ENCODE measurements around the gene CLEC2A.

- TF ChIP-seq RCOR1 (IDR thresholded peaks at IDR 0.05; ENCODE audit: borderline replicate concordance in 1 of 2, low read depth in 2 of 2, low read length in 2 of 2) = no peak
- TF ChIP-seq KAT8 (IDR thresholded peaks at IDR 0.05; ENCODE audit: low read depth) = no peak
- TF ChIP-seq MNT (conservative IDR thresholded peaks at IDR 0.05) = no peak
- TF ChIP-seq ZNF121 (CRISPR knock-in tag; conservative IDR thresholded peaks at IDR 0.05) = no peak
- no peak for TF ChIP-seq ZBTB7A (IDR thresholded peaks at IDR 0.05; ENCODE audit: borderline replicate concordance, control insufficient read depth, low read depth, low read length)
- no peak for TF ChIP-seq FOXJ3 (CRISPR knock-in tag; IDR thresholded peaks at IDR 0.05)
- TF ChIP-seq POU5F1 (IDR thresholded peaks at IDR 0.05; ENCODE audit: borderline replicate concordance, low read depth, low read length, partially characterized antibody) = no peak
- no peak for TF ChIP-seq CTCF (IDR thresholded peaks at IDR 0.05 in 2 of 3, conservative IDR thresholded peaks at IDR 0.05 in 1 of 3; ENCODE audit: insufficient read depth in 2 of 3, low read depth in 1 of 3, low read length in 3 of 3)
- TF ChIP-seq BCLAF1 (IDR thresholded peaks at IDR 0.05; ENCODE audit: borderline replicate concordance in 1 of 2, control insufficient read depth in 1 of 2, low read depth in 2 of 2, low read length in 1 of 2) = no peak
- no peak for TF ChIP-seq POLR2G (IDR thresholded peaks at IDR 0.05; ENCODE audit: low read depth, low read length)
- TF ChIP-seq USF1 (CRISPR knock-in tag; IDR thresholded peaks at IDR 0.05) = no peak
Observed at GRCh38 chr12:9951026-9951675, 19.0 kb upstream of the CLEC2A start.
